K562 (cell line): Measurements from ENCODE around the gene ZNF546. TPM values are rescaled to one million over a fixed set of nuclear protein-coding genes. Genes with fewer than 3 reads are reported as not detected.

ENCODE experiments used
- BACH1 ChIP-seq: fragments of 200-800 bp; sonication (Bioruptor generic); IDR thresholded peaks from 2 replicates; pipeline ENCODE4 v1.6.1; 2016; ENCODE audit warnings: missing genetic modification characterization, missing compliant biosample characterization
- BCOR ChIP-seq: fragments of 450-650 bp; IDR thresholded peaks from 2 replicates; pipeline ENCODE4 v1.6.1; 2016
- CREM ChIP-seq: IDR thresholded peaks from 2 replicates; pipeline ENCODE4 v1.6.1; 2014; ENCODE audit warnings: antibody characterized with exemption, low read depth
- GABPA ChIP-seq: fragments of 200-800 bp; sonication (Bioruptor generic); conservative IDR thresholded peaks from 2 replicates; pipeline ENCODE4 v1.6.1; 2016; ENCODE audit warnings: low read depth, missing genetic modification characterization, missing compliant biosample characterization
- MAFK ChIP-seq: IDR thresholded peaks from 2 replicates; pipeline ENCODE4 v1.6.1; 2011; ENCODE audit warnings: low read length, improper control_type of control experiment
- MGA ChIP-seq: fragments of 450-650 bp; IDR thresholded peaks from 2 replicates; pipeline ENCODE4 v1.6.1; 2016; ENCODE audit warnings: mild to moderate bottlenecking, moderate library complexity
- POLR2G ChIP-seq: fragments of 200-400 bp; formaldehyde crosslinking; IDR thresholded peaks from 2 replicates; pipeline ENCODE4 v1.6.1; 2017; ENCODE audit warnings: low read depth, mild to moderate bottlenecking, antibody characterized with exemption, low read length, moderate library complexity
- RBM22 ChIP-seq: fragments of 200-400 bp; formaldehyde crosslinking; IDR thresholded peaks from 2 replicates; pipeline ENCODE4 v1.6.1; 2018; ENCODE audit warnings: low read length, low read depth; ENCODE audit not compliant: poor library complexity, severe bottlenecking
- SIX5 ChIP-seq, 2 experiments: IDR thresholded peaks; 2 replicates each; pipeline ENCODE4 v1.6.1; 2011; ENCODE audit warnings: low read length in 2 of 2, borderline replicate concordance in 1 of 2, low read depth in 1 of 2, mild to moderate bottlenecking in 1 of 2, moderate library complexity in 1 of 2; ENCODE audit not compliant: insufficient read depth in 1 of 2
- TAF1 ChIP-seq: IDR thresholded peaks from 2 replicates; pipeline ENCODE4 v1.6.1; 2011; ENCODE audit warnings: mild to moderate bottlenecking, low read length, moderate library complexity; ENCODE audit not compliant: insufficient read depth, control insufficient read depth, severe bottlenecking; ENCODE audit errors: extremely low read depth
- ZNF165 ChIP-seq: fragments of 250-450 bp; sonication (Bioruptor Pico); IDR thresholded peaks from 2 replicates; pipeline ENCODE4 v1.4.0; 2020; ENCODE audit warnings: borderline replicate concordance
- polyA plus RNA-seq, 8 experiments: library from polyadenylated mRNA; depleted of rRNA in 4 of 8; stranded (reverse) in 5 of 8; unstranded in 3 of 8; fragments of >200 nt; fragmentation: Nextera tagmentation in 2 of 8; fragmentation: Illumina TruSeq in 1 of 8; extraction: Ambion mirVana in 2 of 8; extraction: Trizol in 1 of 8; gene quantifications; 2 replicates each; pipeline versions ENCODE4 v1.2.1 to v1.2.3, GENCODE V29; 2011 to 2014; ENCODE audit warnings: inconsistent platforms in 1 of 8, missing spikeins in 1 of 8
- total RNA-seq, 7 experiments: library from RNA; depleted of rRNA in 6 of 7; stranded (reverse); fragments of >200 nt in 6 of 7; fragmentation: Illumina TruSeq in 2 of 7; extraction: Trizol in 2 of 7; gene quantifications; 2 replicates each; pipeline versions ENCODE4 v1.2.1 to v1.2.3, GENCODE V29; 2011 to 2021; ENCODE audit warnings: low replicate concordance in 1 of 7
- TF ChIP-seq, protein P1 (sequence below), 2 experiments: IDR thresholded peaks in 1 of 2; conservative IDR thresholded peaks in 1 of 2; 2 replicates each; pipeline ENCODE4 v1.6.1; 2016; ENCODE audit warnings: low read depth in 2 of 2, mild to moderate bottlenecking in 1 of 2, missing compliant biosample characterization in 1 of 2, missing genetic modification characterization in 1 of 2, moderate library complexity in 1 of 2

ZNF546 gene
- total and polyA plus RNA-seq, 9 of the 15 experiments (the other 6 are each of a cell fraction or from before 2014, with no cell fraction given), result 0.73 to 5.1 (median 2.2) TPM

- TF ChIP-seq SIX5 (IDR thresholded peaks at IDR 0.05; ENCODE audit: borderline replicate concordance in 1 of 2, insufficient read depth in 1 of 2, low read depth in 1 of 2, low read length in 2 of 2) (peak in 1 of 2 experiments; percentile 40; a peak in 1 of 4 replicates), MAFK (0 out of 2 replicates have a peak, but pooled peaks have one; percentile 17), BCOR (peak; percentile 31; the same call in 1 of the 2 replicates), ZNF165 (no peak), BACH1 (no peak), RBM22 (no peak), TAF1 (peak; percentile 31), POLR2G (peak; percentile 75), MGA (peak; percentile 92), CREM (peak; percentile 9; the same call in 1 of the 2 replicates), GABPA (peak; percentile 94)
- TF ChIP-seq, protein P1, sequence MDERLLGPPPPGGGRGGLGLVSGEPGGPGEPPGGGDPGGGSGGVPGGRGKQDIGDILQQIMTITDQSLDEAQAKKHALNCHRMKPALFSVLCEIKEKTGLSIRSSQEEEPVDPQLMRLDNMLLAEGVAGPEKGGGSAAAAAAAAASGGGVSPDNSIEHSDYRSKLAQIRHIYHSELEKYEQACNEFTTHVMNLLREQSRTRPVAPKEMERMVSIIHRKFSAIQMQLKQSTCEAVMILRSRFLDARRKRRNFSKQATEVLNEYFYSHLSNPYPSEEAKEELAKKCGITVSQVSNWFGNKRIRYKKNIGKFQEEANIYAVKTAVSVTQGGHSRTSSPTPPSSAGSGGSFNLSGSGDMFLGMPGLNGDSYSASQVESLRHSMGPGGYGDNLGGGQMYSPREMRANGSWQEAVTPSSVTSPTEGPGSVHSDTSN (CRISPR knock-in tag; IDR thresholded peaks at IDR 0.05; ENCODE audit: low read depth), result peak; percentile 48; the same call in 1 of the 2 replicates
- TF ChIP-seq, protein P1 (tag; conservative IDR thresholded peaks at IDR 0.05; ENCODE audit: low read depth), result peak; percentile 22; the same call in 1 of the 2 replicates
Measured at GRCh38 chr19:40055832-40056504, 59.1 kb downstream of the ZNF546 start, which contains the start of gene ZNF780B (continued).
